Neural cell (in vitro differentiated cells): ENCODE measurements around the gene KITLG. TPM values are rescaled to one million over a fixed set of nuclear protein-coding genes. Genes with fewer than 3 reads are reported as not detected.

ENCODE experiments used
- H2AFZ ChIP-seq: fragments of 200-600, 300-800 bp; sonication (generic), shearing (Covaris generic); 2 replicates; pipeline ENCODE4 v1.6.0; 2014; ENCODE audit warnings: low read depth, mild to moderate bottlenecking, antibody characterized with exemption, low read length, moderate library complexity
- H3F3A ChIP-seq: fragments of 200-600 bp; shearing (Covaris generic); 2 replicates; pipeline ENCODE4 v1.6.1; 2016; ENCODE audit warnings: mild to moderate bottlenecking, moderate library complexity, mixed read lengths, antibody characterized with exemption, low read length; ENCODE audit not compliant: insufficient read depth, poor library complexity, severe bottlenecking
- H3K27ac ChIP-seq: fragments of 200-600, 300-800 bp; sonication (generic), shearing (Covaris generic); 2 replicates; pipeline ENCODE4 v1.5.1; 2014; ENCODE audit warnings: mild to moderate bottlenecking, low read length, moderate library complexity
- H3K27me3 ChIP-seq: fragments of 300-800, 200-600 bp; sonication (generic), shearing (Covaris generic); 2 replicates; pipeline ENCODE4 v1.6.0; 2014; ENCODE audit warnings: mild to moderate bottlenecking, low read depth, low read length, moderate library complexity; ENCODE audit not compliant: insufficient read depth
- H3K36me3 ChIP-seq: fragments of 300-800, 200-600 bp; sonication (generic), shearing (Covaris generic); 2 replicates; pipeline ENCODE4 v1.5.1; 2014; ENCODE audit warnings: mild to moderate bottlenecking, antibody characterized with exemption, low read length, moderate library complexity; ENCODE audit not compliant: insufficient read depth
- H3K4me2 ChIP-seq: fragments of 300-800, 200-600 bp; sonication (generic), shearing (Covaris generic); 2 replicates; pipeline ENCODE4 v1.6.0; 2014; ENCODE audit warnings: mild to moderate bottlenecking, low read length
- H3K4me3 ChIP-seq: fragments of 300-800, 200-600 bp; sonication (generic), shearing (Covaris generic); 2 replicates; pipeline ENCODE4 v1.5.1; 2014; ENCODE audit warnings: mild to moderate bottlenecking, low read length, moderate library complexity
- H3K79me2 ChIP-seq: fragments of 200-600 bp; shearing (Covaris generic); replicated peaks from 2 replicates; pipeline ENCODE4 v1.6.0; 2014; ENCODE audit warnings: mild to moderate bottlenecking, low read length, moderate library complexity; ENCODE audit not compliant: insufficient read depth
- H3K9ac ChIP-seq: fragments of 300-800, 200-600 bp; sonication (generic), shearing (Covaris generic); 2 replicates; pipeline ENCODE4 v1.6.1; 2016; ENCODE audit warnings: mild to moderate bottlenecking, low read length, mixed read lengths
- H3K9me2 ChIP-seq: fragments of 200-600 bp; shearing (Covaris generic); 2 replicates; pipeline ENCODE4 v1.6.1; 2016; ENCODE audit warnings: mild to moderate bottlenecking, low read length, mixed read lengths; ENCODE audit not compliant: insufficient read depth
- H3K9me3 ChIP-seq: fragments of 200-600, 300-800 bp; sonication (generic), shearing (Covaris generic); 2 replicates; pipeline ENCODE4 v1.6.1; 2016; ENCODE audit warnings: mild to moderate bottlenecking, mixed run types, low read length, moderate library complexity, mixed read lengths
- H4K20me1 ChIP-seq: fragments of 200-600 bp; shearing (Covaris generic); 2 replicates; pipeline ENCODE4 v1.6.1; 2016; ENCODE audit warnings: mild to moderate bottlenecking, mixed run types; ENCODE audit not compliant: insufficient read depth
- EP300 ChIP-seq: fragments of 450-650 bp; conservative IDR thresholded peaks from 2 replicates; pipeline ENCODE4 v1.6.1; 2014; ENCODE audit warnings: antibody characterized with exemption, mild to moderate bottlenecking, moderate library complexity; ENCODE audit not compliant: poor library complexity, severe bottlenecking
- EZH2 ChIP-seq: fragments of 200-600, 300-800 bp; shearing (Covaris generic), sonication (generic); IDR thresholded peaks from 2 replicates; pipeline ENCODE4 v1.6.1; 2014; ENCODE audit warnings: antibody characterized with exemption, low read length, borderline replicate concordance, mild to moderate bottlenecking; ENCODE audit not compliant: insufficient read depth, poor library complexity, severe bottlenecking
- MXI1 ChIP-seq: fragments of 450-650 bp; conservative IDR thresholded peaks from 2 replicates; pipeline ENCODE4 v1.6.1; 2014; ENCODE audit warnings: antibody characterized with exemption, mild to moderate bottlenecking; ENCODE audit not compliant: poor library complexity, severe bottlenecking
- POLR2AphosphoS5 ChIP-seq: IDR thresholded peaks from 2 replicates; pipeline ENCODE4 v1.6.1; 2012
- RAD21 ChIP-seq: fragments of 450-650 bp; conservative IDR thresholded peaks from 2 replicates; pipeline ENCODE4 v1.6.1; 2014; ENCODE audit warnings: antibody characterized with exemption, mild to moderate bottlenecking, moderate library complexity
- REST ChIP-seq: IDR thresholded peaks from 2 replicates; pipeline ENCODE4 v1.6.1; 2012; ENCODE audit warnings: borderline replicate concordance
- SMC3 ChIP-seq: fragments of 450-650 bp; conservative IDR thresholded peaks from 2 replicates; pipeline ENCODE4 v1.6.1; 2014; ENCODE audit warnings: antibody characterized with exemption, mild to moderate bottlenecking, moderate library complexity; ENCODE audit not compliant: poor library complexity
- TAF1 ChIP-seq: IDR thresholded peaks from 2 replicates; pipeline ENCODE4 v1.6.1; 2012; ENCODE audit warnings: low read depth
- polyA plus RNA-seq: library from polyadenylated mRNA; depleted of rRNA; stranded (reverse); fragments of >200 nt; gene quantifications from 2 replicates; pipeline ENCODE4 v1.2.3, GENCODE V29; 2014

Gene KITLG
- polyA plus RNA-seq, 1 donor from 2014 or later, result 6.2 TPM

GRCh38 chr12:88572781-88573549, 7.3 kb downstream of the KITLG start:
- Histone ChIP-seq H3K4me3 (no peak overlapping the region), H3K27ac (no peak overlapping the region), H3K4me2 (no peak overlapping the region), H3K9ac (no peak overlapping the region), H3K27me3 (no peaks in the 10 kb centered on the region), H4K20me1 (no peaks in the 10 kb centered on the region), H3K36me3 (no peaks in the 10 kb centered on the region), H3K79me2 (peaks cover 38% of the 10 kb centered on the region), H3K9me2 (no peaks in the 10 kb centered on the region), H3K9me3 (no peaks in the 10 kb centered on the region), H3F3A (no peaks in the 10 kb centered on the region), H2AFZ (no peak overlapping the region)
- TF ChIP-seq EP300 (no peak), REST (no peak), TAF1 (no peak), MXI1 (no peak), EZH2 (no peak), RAD21 (no peak), POLR2AphosphoS5 (no peak)

GRCh38 chr12:88571543-88571942, 8.7 kb downstream of the KITLG start:
- H3K27ac ChIP-seq, result no peak overlapping the region
- peaks cover 28% of the 10 kb centered on the region for H3K79me2 ChIP-seq
- no peaks in the 10 kb centered on the region for H3K9me2 ChIP-seq
- H2AFZ ChIP-seq, result no peak overlapping the region
- no peaks in the 10 kb centered on the region for H3K9me3 ChIP-seq
- no peak overlapping the region for H3K4me3 ChIP-seq
- no peak overlapping the region for H3K4me2 ChIP-seq
- H3K9ac ChIP-seq, result no peak overlapping the region
- H3K27me3 ChIP-seq, result no peaks in the 10 kb centered on the region
- TF ChIP-seq POLR2AphosphoS5, result no peak
- no peak for TF ChIP-seq TAF1
- TF ChIP-seq REST, result no peak
- TF ChIP-seq MXI1, result no peak
- TF ChIP-seq SMC3, result no peak
- no peaks in the 10 kb centered on the region for H3F3A ChIP-seq
- no peaks in the 10 kb centered on the region for H3K36me3 ChIP-seq
- no peaks in the 10 kb centered on the region for H4K20me1 ChIP-seq
